Measurements from ENCODE around the gene ANK3.

DNA sequence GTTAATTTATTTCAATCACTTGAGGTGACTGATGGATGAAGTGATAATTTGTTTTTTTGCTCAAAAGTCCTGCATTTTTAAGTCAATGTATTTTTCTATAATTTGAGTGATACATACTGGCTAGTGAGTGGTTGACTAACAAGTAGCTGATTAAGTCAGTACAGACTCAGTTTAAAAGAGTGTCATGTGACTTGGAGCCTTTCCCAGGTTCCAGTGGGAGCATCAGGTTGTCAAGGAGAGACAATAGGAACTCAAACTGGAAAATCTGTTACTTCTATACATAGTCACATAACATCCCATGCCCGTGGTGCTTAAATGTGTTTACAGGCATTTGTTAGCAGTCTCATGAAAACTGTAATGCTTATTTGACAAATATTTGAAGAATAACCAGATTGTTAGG lies 154.7 kb downstream of the ANK3 start:
- TF ChIP-seq EZH2 (optimal IDR thresholded peaks at IDR 0.05; ENCODE audit: low read depth, low read length), result no peak
- TF ChIP-seq, protein P1, sequence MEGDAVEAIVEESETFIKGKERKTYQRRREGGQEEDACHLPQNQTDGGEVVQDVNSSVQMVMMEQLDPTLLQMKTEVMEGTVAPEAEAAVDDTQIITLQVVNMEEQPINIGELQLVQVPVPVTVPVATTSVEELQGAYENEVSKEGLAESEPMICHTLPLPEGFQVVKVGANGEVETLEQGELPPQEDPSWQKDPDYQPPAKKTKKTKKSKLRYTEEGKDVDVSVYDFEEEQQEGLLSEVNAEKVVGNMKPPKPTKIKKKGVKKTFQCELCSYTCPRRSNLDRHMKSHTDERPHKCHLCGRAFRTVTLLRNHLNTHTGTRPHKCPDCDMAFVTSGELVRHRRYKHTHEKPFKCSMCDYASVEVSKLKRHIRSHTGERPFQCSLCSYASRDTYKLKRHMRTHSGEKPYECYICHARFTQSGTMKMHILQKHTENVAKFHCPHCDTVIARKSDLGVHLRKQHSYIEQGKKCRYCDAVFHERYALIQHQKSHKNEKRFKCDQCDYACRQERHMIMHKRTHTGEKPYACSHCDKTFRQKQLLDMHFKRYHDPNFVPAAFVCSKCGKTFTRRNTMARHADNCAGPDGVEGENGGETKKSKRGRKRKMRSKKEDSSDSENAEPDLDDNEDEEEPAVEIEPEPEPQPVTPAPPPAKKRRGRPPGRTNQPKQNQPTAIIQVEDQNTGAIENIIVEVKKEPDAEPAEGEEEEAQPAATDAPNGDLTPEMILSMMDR (IDR thresholded peaks at IDR 0.05; ENCODE audit: low read length), result no peak
- TF ChIP-seq EZH2phosphoT487 (IDR thresholded peaks at IDR 0.05; ENCODE audit: low read length), result no peak

All from MM.1S (cell line).